Karpas-422 (cell line): Measurements from ENCODE around the gene MSANTD2. TPM values are rescaled to one million over a fixed set of nuclear protein-coding genes. Genes with fewer than 3 reads are reported as not detected.

Experiments
- DNase-seq: peaks from one replicate; pipeline ENCODE4 v3.0.0-alpha.2; 2015
- H2AFZ ChIP-seq: fragments of 200-600 bp; sonication (generic); 2 replicates; pipeline ENCODE4 v1.6.1; 2014; ENCODE audit warnings: antibody characterized with exemption, low read length, mixed read lengths
- H3K27ac ChIP-seq: fragments of 200-600 bp; sonication (generic); 2 replicates; pipeline ENCODE4 v1.5.1; 2014; ENCODE audit warnings: mild to moderate bottlenecking, low read length, moderate library complexity
- H3K27me3 ChIP-seq: fragments of 200-600 bp; sonication (generic); 2 replicates; pipeline ENCODE4 v1.6.1; 2014; ENCODE audit warnings: low read length, mixed read lengths
- H3K36me3 ChIP-seq: fragments of 200-600 bp; sonication (generic); 2 replicates; pipeline ENCODE4 v1.6.1; 2014; ENCODE audit warnings: low read length, mixed read lengths; ENCODE audit not compliant: insufficient read depth
- H3K4me1 ChIP-seq: fragments of 200-600 bp; sonication (generic); 2 replicates; pipeline ENCODE4 v1.6.1; 2014; ENCODE audit warnings: mild to moderate bottlenecking, low read length, mixed read lengths
- H3K4me2 ChIP-seq: fragments of 200-600 bp; sonication (generic); 2 replicates; pipeline ENCODE4 v1.6.1; 2014; ENCODE audit warnings: low read length, low read depth, mild to moderate bottlenecking; ENCODE audit not compliant: poor library complexity, severe bottlenecking
- H3K4me3 ChIP-seq: fragments of 200-600 bp; sonication (generic); 2 replicates; pipeline ENCODE4 v1.5.1; 2014; ENCODE audit warnings: mild to moderate bottlenecking, antibody characterized with exemption, low read length, mixed read lengths
- H3K79me2 ChIP-seq: fragments of 200-600 bp; sonication (generic); 2 replicates; pipeline ENCODE4 v1.6.1; 2014; ENCODE audit warnings: mild to moderate bottlenecking, low read length, mixed read lengths
- H3K9ac ChIP-seq: fragments of 200-600 bp; sonication (generic); 2 replicates; pipeline ENCODE4 v1.6.0; 2014; ENCODE audit warnings: low read length
- H3K9me2 ChIP-seq: fragments of 200-600 bp; sonication (generic), shearing (Covaris generic); replicated peaks from 2 replicates; pipeline ENCODE4 v1.6.0; 2014; ENCODE audit warnings: mild to moderate bottlenecking, low read length, moderate library complexity; ENCODE audit not compliant: insufficient read depth
- H3K9me3 ChIP-seq: fragments of 300-700, 200-600 bp; sonication (generic); 2 replicates; pipeline ENCODE4 v1.6.1; 2014; ENCODE audit warnings: low read length, mixed read lengths
- H4K20me1 ChIP-seq: fragments of 200-600 bp; sonication (generic); 2 replicates; pipeline ENCODE4 v1.6.1; 2014; ENCODE audit warnings: mild to moderate bottlenecking, antibody characterized with exemption, low read length, low read depth; ENCODE audit not compliant: insufficient read depth
- total RNA-seq: library from RNA; depleted of rRNA; stranded (reverse); fragments of >200 nt; shearing (Covaris generic); gene quantifications from 2 replicates; pipeline ENCODE4 v1.2.3, GENCODE V29; 2014; ENCODE audit warnings: low replicate concordance

The MSANTD2 gene
- total RNA-seq, 1 experiment from 2014 or later: 7.6 TPM

DNA sequence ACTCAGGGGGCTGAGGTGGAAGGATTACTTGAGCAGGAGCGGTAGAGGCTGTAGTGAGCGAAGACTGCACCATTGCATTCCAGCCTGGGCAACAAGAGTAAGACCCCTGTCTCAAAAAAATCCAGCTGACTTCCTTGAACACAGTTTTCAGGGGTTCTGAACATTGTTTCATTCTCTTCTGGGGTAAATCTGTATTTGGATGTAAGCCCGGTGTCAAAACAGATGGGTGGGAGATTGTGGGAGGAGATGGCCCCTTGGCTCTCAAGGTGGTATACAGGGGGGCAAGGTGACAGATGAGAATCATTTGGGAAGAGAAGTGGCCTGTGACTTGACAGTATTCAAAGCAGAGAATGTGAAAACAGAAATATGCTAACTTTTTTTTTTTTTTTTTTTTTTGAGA is 42.9 kb downstream of the MSANTD2 start:
- Histone ChIP-seq H3K27ac (no peak overlapping the region), H3K4me1 (peaks cover 10% of the 10 kb centered on the region)

DNA sequence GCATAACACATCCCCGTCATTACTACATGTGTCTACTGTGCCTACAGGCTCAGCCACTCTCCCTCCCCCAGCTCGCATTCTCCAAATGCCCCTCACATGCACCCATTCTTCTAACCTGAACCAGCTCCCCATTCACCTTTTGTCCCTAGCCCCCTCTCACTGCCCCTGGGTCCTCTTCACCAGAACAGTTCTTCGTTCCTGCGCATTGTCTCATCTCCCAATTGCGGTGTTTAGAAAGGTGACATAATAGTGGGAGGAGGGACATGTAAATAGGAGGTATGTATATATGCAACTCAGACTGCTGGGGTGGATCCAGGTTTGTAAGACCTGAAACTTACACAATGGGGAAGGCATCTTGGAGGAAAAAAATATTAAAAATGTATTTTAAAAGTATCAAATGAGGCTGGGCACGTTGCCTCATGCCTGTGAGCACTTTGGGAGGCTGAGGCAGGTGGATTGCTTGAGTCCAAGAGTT is 43.4 kb downstream of the MSANTD2 start:
- Histone ChIP-seq H3K9ac (no peak overlapping the region), H3K79me2 (no peaks in the 10 kb centered on the region), H3K27ac (no peak overlapping the region), H3K36me3 (no peaks in the 10 kb centered on the region), H3K9me2 (no peaks in the 10 kb centered on the region), H3K4me3 (no peak overlapping the region), H3K4me2 (no peak overlapping the region), H3K27me3 (no peaks in the 10 kb centered on the region), H3K4me1 (peaks cover 7% of the 10 kb centered on the region), H2AFZ (no peak overlapping the region), H3K9me3 (no peaks in the 10 kb centered on the region), H4K20me1 (no peaks in the 10 kb centered on the region)
- DNase-seq: no peak

More for the DNA sequence above, 42.9 kb downstream of the MSANTD2 start:
- no peaks in the 10 kb centered on the region for H3K9me3 ChIP-seq
- DNase-seq: no peak
- H3K36me3 ChIP-seq: no peaks in the 10 kb centered on the region
- H3K27me3 ChIP-seq: no peaks in the 10 kb centered on the region
- no peaks in the 10 kb centered on the region for H4K20me1 ChIP-seq
- H3K9ac ChIP-seq: no peak overlapping the region
- H3K79me2 ChIP-seq: no peaks in the 10 kb centered on the region
- no peak overlapping the region for H3K4me3 ChIP-seq
- no peak overlapping the region for H2AFZ ChIP-seq
- H3K4me2 ChIP-seq: no peak overlapping the region
- no peaks in the 10 kb centered on the region for H3K9me2 ChIP-seq

DNA sequence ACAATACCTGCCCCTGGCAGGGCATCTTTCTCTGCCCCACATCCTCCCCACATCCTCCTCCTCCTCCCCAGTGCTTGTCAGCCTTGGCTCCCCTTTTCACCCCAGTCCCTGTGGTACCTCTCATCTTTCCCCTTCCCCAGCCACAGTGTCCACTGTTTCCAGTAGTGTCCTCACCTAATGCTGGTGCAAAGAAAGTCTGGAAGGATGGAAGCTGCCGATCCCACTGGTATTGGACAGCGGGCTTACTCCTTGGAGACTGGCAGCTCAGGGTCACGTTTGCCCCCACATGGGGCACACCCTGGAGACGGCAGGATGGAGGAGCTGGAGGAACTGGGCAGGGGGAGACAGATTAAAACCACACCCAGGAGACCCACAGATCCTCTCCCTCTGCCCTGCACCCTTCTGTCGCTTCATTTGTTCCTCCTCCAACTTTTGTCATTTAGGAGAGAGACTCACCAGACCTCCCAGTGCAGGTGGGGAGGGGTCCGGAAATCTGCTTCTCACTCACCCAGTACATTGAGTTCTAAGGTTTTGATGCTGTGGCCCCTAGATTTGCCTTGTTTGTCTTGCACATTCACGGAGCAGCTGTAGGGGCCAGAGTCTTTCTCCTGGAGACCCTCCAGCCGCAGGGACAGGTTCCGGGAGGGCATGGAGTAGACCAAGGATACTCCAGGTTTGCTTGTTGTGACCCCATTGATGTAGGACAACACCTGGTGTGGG is 44.0 kb downstream of the MSANTD2 start:
- Histone ChIP-seq H3K4me2 (no peak overlapping the region), H4K20me1 (no peaks in the 10 kb centered on the region), H3K9me2 (no peaks in the 10 kb centered on the region), H2AFZ (no peak overlapping the region), H3K4me3 (no peak overlapping the region), H3K79me2 (no peaks in the 10 kb centered on the region), H3K4me1 (peaks cover 4% of the 10 kb centered on the region; the same call in 1 of the 2 replicates), H3K9me3 (no peaks in the 10 kb centered on the region), H3K36me3 (no peaks in the 10 kb centered on the region), H3K27ac (no peak overlapping the region), H3K9ac (no peak overlapping the region), H3K27me3 (no peaks in the 10 kb centered on the region)
- DNase-seq: no peak

DNA sequence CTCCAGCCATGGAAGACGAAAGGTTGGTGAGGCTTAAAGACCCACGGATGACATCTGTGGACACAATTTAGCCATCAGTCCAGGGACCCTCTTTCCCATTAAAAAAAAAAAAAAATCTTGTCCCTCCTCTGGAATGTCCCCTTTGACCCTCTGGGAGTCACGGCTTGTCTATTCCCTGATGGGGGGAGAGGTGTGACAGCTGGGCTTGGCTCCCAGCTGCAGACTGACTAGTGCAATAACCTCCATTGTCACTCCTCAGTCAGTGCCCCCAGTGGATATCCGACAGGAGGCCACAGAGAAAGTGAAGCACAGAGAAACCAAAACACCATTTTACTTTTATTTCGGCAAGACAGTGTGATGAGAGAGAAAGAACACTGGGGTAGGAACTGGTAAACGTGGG is 45.5 kb downstream of the MSANTD2 start:
- no peak for DNase-seq
- no peaks in the 10 kb centered on the region for H3K9me2 ChIP-seq
- no peaks in the 10 kb centered on the region for H3K79me2 ChIP-seq
- H4K20me1 ChIP-seq: no peaks in the 10 kb centered on the region
- H3K27ac ChIP-seq: no peak overlapping the region
- no peaks in the 10 kb centered on the region for H3K36me3 ChIP-seq
- peaks cover 4% of the 10 kb centered on the region; the same call in 1 of the 2 replicates for H3K4me1 ChIP-seq
- H3K4me3 ChIP-seq: no peak overlapping the region
- no peak overlapping the region for H2AFZ ChIP-seq
- no peak overlapping the region for H3K4me2 ChIP-seq
- H3K9ac ChIP-seq: no peak overlapping the region
- no peaks in the 10 kb centered on the region for H3K9me3 ChIP-seq
- no peaks in the 10 kb centered on the region for H3K27me3 ChIP-seq

DNA sequence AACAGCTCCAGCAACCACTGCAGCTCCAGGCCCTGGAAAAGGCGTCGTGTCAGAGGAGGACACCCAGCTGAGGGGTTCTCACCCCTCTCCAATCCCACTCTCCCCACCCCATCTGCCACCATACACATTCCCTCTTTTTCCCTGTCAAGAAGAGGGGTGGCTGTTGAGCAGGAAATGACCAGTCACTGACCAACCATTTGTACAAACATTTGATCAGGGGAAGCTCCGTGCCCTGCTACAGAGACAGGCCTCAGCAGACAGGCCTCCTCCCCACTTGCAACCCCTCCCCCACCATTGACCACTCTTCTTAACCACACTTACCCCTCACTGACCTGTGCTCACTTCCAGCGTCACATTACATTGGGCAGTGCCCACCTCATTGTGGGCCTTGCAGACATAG is 45.9 kb downstream of the MSANTD2 start:
- Histone ChIP-seq H3K9ac (no peak overlapping the region), H3K9me2 (no peaks in the 10 kb centered on the region), H4K20me1 (no peaks in the 10 kb centered on the region), H3K79me2 (no peaks in the 10 kb centered on the region), H3K27ac (no peak overlapping the region), H3K4me3 (no peak overlapping the region), H2AFZ (no peak overlapping the region), H3K27me3 (no peaks in the 10 kb centered on the region), H3K4me2 (no peak overlapping the region), H3K9me3 (no peaks in the 10 kb centered on the region), H3K4me1 (peaks cover 4% of the 10 kb centered on the region; the same call in 1 of the 2 replicates), H3K36me3 (no peaks in the 10 kb centered on the region)
- DNase-seq: no peak

DNA sequence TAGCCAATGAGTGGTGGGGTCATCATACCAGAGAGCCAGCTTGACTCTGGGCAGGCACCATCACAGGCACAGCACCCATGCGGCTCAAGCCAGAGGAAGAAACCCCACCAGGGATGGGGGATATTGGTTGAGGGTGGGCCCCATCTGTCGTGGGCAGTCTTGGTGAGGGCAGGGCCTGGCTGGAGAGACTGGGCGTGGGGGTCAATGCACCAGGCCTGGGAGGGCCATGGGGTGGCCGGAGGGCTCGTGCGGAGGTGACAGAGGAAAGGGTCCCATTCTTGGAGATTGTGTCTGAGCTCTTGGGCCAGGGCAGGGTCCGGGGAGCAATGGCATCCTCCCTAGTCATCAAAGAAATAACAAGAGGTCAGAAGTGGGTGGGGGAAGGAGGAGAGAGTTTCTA is 46.6 kb downstream of the MSANTD2 start:
- H3K27ac ChIP-seq: no peak overlapping the region

DNA sequence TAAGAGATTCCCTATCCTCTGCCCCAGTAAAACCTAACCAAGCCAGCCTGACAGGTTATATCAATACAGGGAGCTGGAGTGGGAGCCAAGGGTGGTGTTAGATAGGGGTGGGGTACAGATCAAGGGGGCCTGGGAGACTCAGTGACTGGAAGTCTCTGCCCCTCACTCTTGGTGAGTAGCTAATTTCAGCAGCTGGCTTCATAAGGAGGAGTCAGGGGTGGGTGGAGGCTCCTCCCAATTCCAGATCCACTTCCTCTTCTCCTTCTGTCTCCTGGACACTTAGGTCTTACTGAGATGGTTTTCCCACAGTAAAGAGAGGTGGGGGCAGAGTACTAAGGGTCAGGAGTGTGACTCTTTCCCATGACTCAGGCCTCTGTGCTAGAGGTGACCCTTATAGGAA is 47.0 kb downstream of the MSANTD2 start:
- Histone ChIP-seq H3K4me1 (no peaks in the 10 kb centered on the region), H3K4me3 (no peak overlapping the region), H2AFZ (no peak overlapping the region), H3K9me3 (no peaks in the 10 kb centered on the region), H3K4me2 (no peak overlapping the region), H4K20me1 (no peaks in the 10 kb centered on the region), H3K9ac (no peak overlapping the region), H3K27ac (no peak overlapping the region), H3K9me2 (no peaks in the 10 kb centered on the region), H3K27me3 (no peaks in the 10 kb centered on the region), H3K79me2 (no peaks in the 10 kb centered on the region), H3K36me3 (no peaks in the 10 kb centered on the region)
- no peak for DNase-seq

More for the DNA sequence above, 46.6 kb downstream of the MSANTD2 start:
- H3K27me3 ChIP-seq: no peaks in the 10 kb centered on the region
- no peaks in the 10 kb centered on the region for H4K20me1 ChIP-seq
- H3K4me2 ChIP-seq: no peak overlapping the region
- H3K9ac ChIP-seq: no peak overlapping the region
- no peak overlapping the region for H2AFZ ChIP-seq
- no peaks in the 10 kb centered on the region for H3K79me2 ChIP-seq
- H3K4me3 ChIP-seq: no peak overlapping the region
- no peaks in the 10 kb centered on the region for H3K36me3 ChIP-seq
- H3K9me2 ChIP-seq: no peaks in the 10 kb centered on the region
- H3K4me1 ChIP-seq: peaks cover 2% of the 10 kb centered on the region; the same call in 1 of the 2 replicates
- no peaks in the 10 kb centered on the region for H3K9me3 ChIP-seq
- no peak for DNase-seq

DNA sequence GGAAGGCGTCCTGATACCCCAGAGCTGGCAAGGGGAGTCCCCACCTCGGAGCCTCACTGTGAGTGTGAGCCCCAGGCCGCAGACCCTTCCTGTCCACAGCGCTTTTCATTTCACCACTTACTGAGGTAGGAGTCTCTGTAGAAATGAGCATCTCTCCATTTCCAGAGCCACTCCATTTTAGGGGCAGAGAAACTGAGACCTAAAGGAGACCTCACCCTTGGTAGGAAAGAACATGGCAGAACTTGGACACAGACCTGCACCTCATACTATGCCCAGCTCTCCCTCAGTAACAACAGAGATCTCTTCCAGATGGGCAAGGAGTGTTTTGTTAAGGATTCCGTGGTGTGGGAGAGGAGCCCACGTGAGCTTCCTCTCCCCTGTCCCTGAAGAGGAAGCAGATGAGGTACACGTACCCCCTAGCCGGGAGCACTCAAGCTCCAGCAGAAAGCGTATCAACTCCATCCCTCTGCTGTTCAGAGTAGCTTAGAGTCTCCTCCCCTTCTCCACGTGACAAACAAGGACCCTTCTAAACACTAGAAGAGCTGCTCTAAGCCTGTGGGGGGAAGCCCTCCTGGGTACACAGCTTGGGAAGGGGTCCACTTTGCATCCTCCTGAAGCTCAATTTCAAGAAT is 47.6 kb downstream of the MSANTD2 start:
- no peak overlapping the region for H3K9ac ChIP-seq
- H3K4me3 ChIP-seq: no peak overlapping the region
- H3K4me1 ChIP-seq: no peaks in the 10 kb centered on the region
- no peaks in the 10 kb centered on the region for H3K36me3 ChIP-seq
- H3K9me2 ChIP-seq: no peaks in the 10 kb centered on the region
- H3K79me2 ChIP-seq: no peaks in the 10 kb centered on the region
- no peak for DNase-seq
- no peaks in the 10 kb centered on the region for H3K27me3 ChIP-seq
- no peak overlapping the region for H3K27ac ChIP-seq
- H4K20me1 ChIP-seq: no peaks in the 10 kb centered on the region
- H3K4me2 ChIP-seq: no peak overlapping the region
- no peak overlapping the region for H2AFZ ChIP-seq
- no peaks in the 10 kb centered on the region for H3K9me3 ChIP-seq
